ENCODE results near the gene SMS. TPM values are rescaled to one million over a fixed set of nuclear protein-coding genes. Genes with fewer than 3 reads are reported as not detected.

SMS gene
- total RNA-seq, 2 donors from 2014 or later, result 40.3 to 41.3 TPM

DNA sequence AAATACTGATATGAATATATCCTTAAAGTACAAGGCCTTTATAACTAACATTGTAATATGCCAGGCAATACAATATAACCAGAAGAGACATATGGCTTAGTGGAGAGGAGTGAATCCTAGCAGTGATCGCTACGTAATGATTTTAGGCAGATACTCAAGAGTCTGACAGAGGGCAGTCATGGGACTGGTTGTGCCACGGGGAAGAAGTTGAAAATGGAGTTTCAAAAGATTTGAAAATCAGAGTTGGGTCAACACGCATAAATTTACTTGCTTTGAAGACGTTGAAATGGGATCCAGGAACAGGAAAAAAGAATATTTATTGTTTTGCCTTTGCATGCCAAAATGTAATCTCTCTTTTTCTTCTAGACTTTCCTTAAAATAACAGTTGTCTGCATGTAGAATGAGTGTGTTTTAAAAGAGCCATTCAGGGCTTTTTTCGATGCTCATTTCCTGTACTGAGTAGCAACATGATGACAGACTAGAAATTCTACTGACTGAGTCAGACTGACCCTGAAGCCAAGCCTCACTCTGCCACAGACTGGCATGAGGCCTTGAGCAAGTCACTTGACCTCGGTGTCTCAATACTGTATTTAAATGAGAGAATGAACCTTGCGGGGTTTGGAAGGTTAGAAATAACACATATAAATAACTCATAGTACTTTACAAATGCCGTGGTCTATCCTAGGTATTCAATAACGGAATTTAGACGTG is 8.1 kb upstream of the SMS start:
- no peaks in the 10 kb centered on the region for H3K4me1 ChIP-seq
- DNase-seq (ENCODE audit: low spot score), result peak; percentile 67
- peaks cover 0 to 1% of the 10 kb centered on the region in 2 donors for H3K27me3 ChIP-seq
- H3K36me3 ChIP-seq, result no peaks in the 10 kb centered on the region
- TF ChIP-seq, protein P1, sequence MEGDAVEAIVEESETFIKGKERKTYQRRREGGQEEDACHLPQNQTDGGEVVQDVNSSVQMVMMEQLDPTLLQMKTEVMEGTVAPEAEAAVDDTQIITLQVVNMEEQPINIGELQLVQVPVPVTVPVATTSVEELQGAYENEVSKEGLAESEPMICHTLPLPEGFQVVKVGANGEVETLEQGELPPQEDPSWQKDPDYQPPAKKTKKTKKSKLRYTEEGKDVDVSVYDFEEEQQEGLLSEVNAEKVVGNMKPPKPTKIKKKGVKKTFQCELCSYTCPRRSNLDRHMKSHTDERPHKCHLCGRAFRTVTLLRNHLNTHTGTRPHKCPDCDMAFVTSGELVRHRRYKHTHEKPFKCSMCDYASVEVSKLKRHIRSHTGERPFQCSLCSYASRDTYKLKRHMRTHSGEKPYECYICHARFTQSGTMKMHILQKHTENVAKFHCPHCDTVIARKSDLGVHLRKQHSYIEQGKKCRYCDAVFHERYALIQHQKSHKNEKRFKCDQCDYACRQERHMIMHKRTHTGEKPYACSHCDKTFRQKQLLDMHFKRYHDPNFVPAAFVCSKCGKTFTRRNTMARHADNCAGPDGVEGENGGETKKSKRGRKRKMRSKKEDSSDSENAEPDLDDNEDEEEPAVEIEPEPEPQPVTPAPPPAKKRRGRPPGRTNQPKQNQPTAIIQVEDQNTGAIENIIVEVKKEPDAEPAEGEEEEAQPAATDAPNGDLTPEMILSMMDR (IDR thresholded peaks at IDR 0.05), result no peak
- no peak overlapping the region for H3K4me3 ChIP-seq
- peak overlapping the region in 1 of 2 donors; percentile 29 for H3K27ac ChIP-seq
- no peaks in the 10 kb centered on the region for H3K9me3 ChIP-seq

DNA sequence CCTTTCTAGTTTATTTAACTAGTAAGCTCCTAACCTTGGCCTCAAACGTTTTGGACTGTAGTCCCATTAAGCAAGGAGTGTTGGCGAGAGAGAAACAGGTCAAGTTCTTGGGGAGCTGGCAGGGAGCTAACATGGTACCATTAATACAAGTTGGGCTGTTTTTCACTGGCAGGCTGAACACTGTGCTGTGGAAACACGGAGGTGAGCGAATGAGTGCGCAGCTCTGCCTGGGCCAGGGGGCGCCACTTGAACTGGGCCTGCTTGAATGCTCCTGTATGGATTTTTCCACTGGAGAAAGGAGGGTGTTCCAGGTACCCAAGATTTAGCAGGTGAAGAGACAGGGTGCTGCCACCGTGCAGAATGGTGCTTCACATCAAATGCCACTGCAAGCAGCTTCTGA is 7.4 kb upstream of the SMS start:
- no peaks in the 10 kb centered on the region for H3K4me1 ChIP-seq
- H3K27me3 ChIP-seq, result peaks cover 0 to 5% of the 10 kb centered on the region in 2 donors
- no peaks in the 10 kb centered on the region for H3K9me3 ChIP-seq
- no peak for DNase-seq (ENCODE audit: low spot score)
- TF ChIP-seq, protein P1 (IDR thresholded peaks at IDR 0.05), result no peak
- H3K27ac ChIP-seq, result no peak overlapping the region
- H3K4me3 ChIP-seq, result no peak overlapping the region
- no peaks in the 10 kb centered on the region for H3K36me3 ChIP-seq

DNA sequence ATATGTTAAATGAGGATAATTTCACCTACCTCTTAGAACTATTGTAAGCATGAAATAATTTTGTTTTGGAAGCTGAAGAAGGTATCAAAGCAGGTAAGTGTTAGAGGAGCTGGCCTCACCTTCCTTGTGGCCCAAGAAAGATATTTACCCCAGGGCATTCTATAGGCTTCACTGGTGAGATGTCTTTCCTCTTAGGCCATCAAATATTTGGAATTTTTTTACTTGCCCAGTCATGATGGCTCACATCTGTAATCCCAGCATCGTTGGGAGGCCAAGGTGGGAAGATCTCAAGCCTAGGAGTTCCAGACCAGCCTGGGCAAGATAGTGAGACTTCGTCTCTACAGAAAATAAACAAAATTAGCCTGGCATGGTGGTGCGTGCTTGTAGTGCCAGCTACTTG is 6.1 kb upstream of the SMS start:
- TF ChIP-seq, protein P1 (IDR thresholded peaks at IDR 0.05), result no peak
- Histone ChIP-seq H3K9me3 (no peaks in the 10 kb centered on the region), H3K4me1 (no peaks in the 10 kb centered on the region), H3K36me3 (no peaks in the 10 kb centered on the region), H3K27ac (no peak overlapping the region), H3K4me3 (no peak overlapping the region), H3K27me3 (peaks cover 0 to 5% of the 10 kb centered on the region in 2 donors)
- DNase-seq (ENCODE audit: low spot score), result no peak

DNA sequence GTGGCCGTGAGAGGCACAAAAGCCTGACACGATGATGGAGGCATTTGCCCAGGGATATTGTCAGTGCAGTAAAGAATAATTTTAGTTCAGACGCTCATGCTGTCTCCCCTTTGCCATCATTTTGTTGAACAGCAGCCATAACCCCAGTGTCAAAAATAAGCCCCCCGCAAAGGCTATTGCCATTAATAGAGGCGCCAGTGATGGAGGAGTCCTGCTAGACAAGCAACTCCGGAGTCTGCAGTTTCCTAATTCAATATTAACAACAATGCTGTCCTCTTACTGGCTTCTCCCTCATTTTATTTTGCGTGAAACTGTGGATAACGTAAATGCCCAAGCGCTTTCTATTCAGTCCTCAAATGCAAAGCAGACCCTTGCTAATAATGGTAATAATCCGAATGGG is 603 bp upstream of the SMS start:
- Histone ChIP-seq H3K36me3 (no peaks in the 10 kb centered on the region), H3K4me1 (peaks cover 0 to 5% of the 10 kb centered on the region in 2 donors), H3K4me3 (peak overlapping the region; percentile 41 to 60), H3K27me3 (peaks cover 0 to 5% of the 10 kb centered on the region in 2 donors), H3K9me3 (no peaks in the 10 kb centered on the region), H3K27ac (peak overlapping the region; percentile 67 to 88)
- DNase-seq (ENCODE audit: low spot score), result no peak
- TF ChIP-seq, protein P1 (IDR thresholded peaks at IDR 0.05), result no peak

DNA sequence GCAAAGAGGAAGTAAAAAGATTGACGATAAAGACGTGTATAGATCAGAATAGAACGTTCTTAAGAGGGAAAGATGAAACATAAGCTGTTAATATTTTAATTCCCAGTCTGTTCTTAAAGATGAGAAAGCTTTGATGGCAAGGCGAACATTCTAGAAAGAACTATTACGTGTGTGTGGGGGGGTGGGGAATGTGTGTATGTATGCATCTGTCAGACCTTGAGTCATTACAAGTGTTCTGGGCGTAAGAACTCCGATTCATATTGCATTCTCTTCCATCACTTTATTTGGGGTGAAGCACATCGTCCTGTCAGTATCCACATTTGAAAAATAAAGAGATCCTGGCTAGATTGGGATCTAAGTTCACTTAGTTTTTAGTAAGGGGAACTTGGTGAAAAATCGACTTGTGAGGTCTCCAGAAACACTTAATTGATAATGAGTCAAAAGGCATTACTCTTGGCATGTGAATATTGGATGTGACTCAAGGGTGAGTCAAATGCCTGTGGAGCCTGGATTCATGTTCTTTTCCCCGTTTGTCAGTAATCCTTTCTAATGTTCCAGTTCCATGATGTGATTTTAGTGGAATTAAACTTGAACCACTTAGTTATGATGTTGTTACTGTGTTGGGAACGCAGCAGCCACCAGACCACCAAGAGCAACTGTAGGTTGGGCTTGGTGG is 3.1 kb downstream of the SMS start:
- Histone ChIP-seq H3K9me3 (no peaks in the 10 kb centered on the region), H3K36me3 (no peaks in the 10 kb centered on the region), H3K27me3 (no peaks in the 10 kb centered on the region), H3K4me1 (peaks cover 0 to 17% of the 10 kb centered on the region in 2 donors), H3K4me3 (no peak overlapping the region), H3K27ac (peak overlapping the region; percentile 34 to 76)
- TF ChIP-seq, protein P1 (IDR thresholded peaks at IDR 0.05), result no peak
- DNase-seq (ENCODE audit: low spot score), result no peak
